Breast epithelium (tissue), 4 donors: ENCODE data around the gene NELFE. TPM values are rescaled to one million over a fixed set of nuclear protein-coding genes. Genes with fewer than 3 reads are reported as not detected.

Source experiments
- DNase-seq, 2 donors: peaks; one replicate each; pipeline ENCODE4 v3.0.0-alpha.2; 2019; ENCODE audit warnings: low spot score in 2 of 2
- H3K27ac ChIP-seq, 2 donors: fragments of 200-600 bp; sonication (generic) in 1 of 2; one replicate each; pipeline ENCODE4 v1.5.1; 2016 to 2019; ENCODE audit warnings: mild to moderate bottlenecking in 1 of 2
- H3K27me3 ChIP-seq, 2 donors: fragments of 200-600 bp; sonication (generic) in 1 of 2; one replicate each; pipeline versions ENCODE4 v1.5.1 to v1.6.0; 2017 to 2019; ENCODE audit warnings: control low read depth in 1 of 2, mild to moderate bottlenecking in 1 of 2
- H3K36me3 ChIP-seq: fragments of 200-600 bp; one replicate; pipeline ENCODE4 v1.5.1; 2019
- H3K4me1 ChIP-seq, 2 donors: fragments of 200-600 bp; sonication (generic); one replicate each; pipeline ENCODE4 v1.5.1; 2016 to 2019; ENCODE audit warnings: control low read depth in 1 of 2
- H3K4me3 ChIP-seq, 3 donors: fragments of 200-600 bp; sonication (generic); 1 replicate in 2 of 3; 2 replicates in 1 of 3; pipeline ENCODE4 v1.5.1; 2016 to 2019; ENCODE audit warnings: mild to moderate bottlenecking in 3 of 3, moderate library complexity in 2 of 3
- H3K9me3 ChIP-seq, 2 donors: fragments of 200-600 bp; sonication (generic) in 1 of 2; one replicate each; pipeline ENCODE4 v1.5.1; 2016 to 2019; ENCODE audit warnings: control low read depth in 1 of 2
- CTCF ChIP-seq, 3 donors: fragments of 450-650 bp; IDR thresholded peaks; one replicate each; pipeline ENCODE4 v1.5.1; 2016 to 2017; ENCODE audit warnings: antibody characterized with exemption in 3 of 3, mild to moderate bottlenecking in 3 of 3, moderate library complexity in 3 of 3
- POLR2A ChIP-seq: fragments of 450-650 bp; IDR thresholded peaks from one replicate; pipeline ENCODE4 v1.6.1; 2016; ENCODE audit warnings: antibody characterized with exemption, mild to moderate bottlenecking, moderate library complexity
- POLR2AphosphoS5 ChIP-seq, 3 donors: sonication (generic); formaldehyde crosslinking; IDR thresholded peaks; one replicate each; pipeline ENCODE4 v1.6.1; 2017; ENCODE audit warnings: antibody characterized with exemption in 3 of 3
- intact Hi-C: fragments of 100-400 bp; cut with DNase I; formaldehyde crosslinking; loops from one replicate; pipeline ENCODE4 v1.15.1; 2023; ENCODE audit warnings: low total_unique reads
- total RNA-seq, 3 donors: library from RNA; depleted of rRNA; stranded (reverse); fragments of >200 nt; gene quantifications; one replicate each; pipeline ENCODE4 v1.1.0, GENCODE V29; 2016

The NELFE gene
- total RNA-seq, 3 donors from 2014 or later = 77.3 to 92.7 (median 90.1) TPM

- intact Hi-C loops = no loop called here
- peak overlapping the region; percentile 26 to 54 (median 42) for H3K4me3 ChIP-seq
- peak overlapping the region in 1 of 2 donors; percentile 43 for H3K27ac ChIP-seq
- no peaks in the 10 kb centered on the region for H3K9me3 ChIP-seq
- no peak for DNase-seq
- no peaks in the 10 kb centered on the region for H3K4me1 ChIP-seq
- no peaks in the 10 kb centered on the region for H3K27me3 ChIP-seq
- TF ChIP-seq CTCF (IDR thresholded peaks at IDR 0.05) = no peak
- TF ChIP-seq POLR2A = no peak
- no peak for TF ChIP-seq POLR2AphosphoS5 (IDR thresholded peaks at IDR 0.05)
- H3K36me3 ChIP-seq = no peaks in the 10 kb centered on the region
Observed at GRCh38 chr6:31927863-31928671, 30.7 kb downstream of the NELFE start.

GRCh38 chr6:31927242-31927862, 31.4 kb downstream of the NELFE start, which contains the start of gene C2:
TSS of gene C2 (plus strand) at chr6:31927717. CDS start at chr6:31927753, 36 bp downstream.
- Histone ChIP-seq H3K4me3 (peak within 1 kb of the TSS; percentile 26 to 54 (median 42)), H3K4me1 (no peaks in the 10 kb centered on the region), H3K36me3 (no peaks in the 10 kb centered on the region), H3K27ac (peak within 1 kb of the TSS in 1 of 2 donors; percentile 43), H3K9me3 (no peaks in the 10 kb centered on the region), H3K27me3 (no peaks in the 10 kb centered on the region)
- DNase-seq = no peak
- intact Hi-C loops = no loop called here
- TF ChIP-seq POLR2A = no peak
- no peak for TF ChIP-seq POLR2AphosphoS5 (IDR thresholded peaks at IDR 0.05)
- TF ChIP-seq CTCF (IDR thresholded peaks at IDR 0.05) = no peak

GRCh38 chr6:31922942-31923341, 35.8 kb downstream of the NELFE start:
- Histone ChIP-seq H3K4me1 (no peaks in the 10 kb centered on the region), H3K27me3 (no peaks in the 10 kb centered on the region), H3K9me3 (no peaks in the 10 kb centered on the region), H3K27ac (no peak overlapping the region), H3K36me3 (no peaks in the 10 kb centered on the region), H3K4me3 (no peak overlapping the region)
- DNase-seq = no peak
- TF ChIP-seq POLR2AphosphoS5 (IDR thresholded peaks at IDR 0.05) = no peak
- TF ChIP-seq POLR2A = no peak
- TF ChIP-seq CTCF (IDR thresholded peaks at IDR 0.05) = no peak
- intact Hi-C loops = no loop called here

GRCh38 chr6:31920811-31921210, 38.0 kb downstream of the NELFE start:
- Histone ChIP-seq H3K4me3 (no peak overlapping the region), H3K9me3 (no peaks in the 10 kb centered on the region), H3K27me3 (no peaks in the 10 kb centered on the region), H3K27ac (peak overlapping the region in 1 of 2 donors; percentile 68), H3K4me1 (no peaks in the 10 kb centered on the region), H3K36me3 (no peaks in the 10 kb centered on the region)
- no peak for TF ChIP-seq POLR2A
- TF ChIP-seq CTCF (IDR thresholded peaks at IDR 0.05) = no peak
- no peak for TF ChIP-seq POLR2AphosphoS5 (IDR thresholded peaks at IDR 0.05)
- intact Hi-C loops = no loop called here
- no peak for DNase-seq
